Peyer's patch (tissue), 4 donors: ENCODE measurements around the gene AFG3L2.

Source experiments
- CTCF ChIP-seq, 6 experiments: fragments of 450-650 bp in 4 of 6; fragments of 200-600 bp in 2 of 6; sonication (generic) in 1 of 6; IDR thresholded peaks; one replicate each; pipeline ENCODE4 v1.5.1; 2017 to 2019; ENCODE audit warnings: antibody characterized with exemption in 6 of 6, mild to moderate bottlenecking in 3 of 6, moderate library complexity in 1 of 6
- POLR2A ChIP-seq, 2 donors: fragments of 450-650 bp; IDR thresholded peaks; one replicate each; pipeline ENCODE4 v1.5.1; 2017; ENCODE audit warnings: antibody characterized with exemption in 2 of 2, mild to moderate bottlenecking in 2 of 2, moderate library complexity in 2 of 2

DNA sequence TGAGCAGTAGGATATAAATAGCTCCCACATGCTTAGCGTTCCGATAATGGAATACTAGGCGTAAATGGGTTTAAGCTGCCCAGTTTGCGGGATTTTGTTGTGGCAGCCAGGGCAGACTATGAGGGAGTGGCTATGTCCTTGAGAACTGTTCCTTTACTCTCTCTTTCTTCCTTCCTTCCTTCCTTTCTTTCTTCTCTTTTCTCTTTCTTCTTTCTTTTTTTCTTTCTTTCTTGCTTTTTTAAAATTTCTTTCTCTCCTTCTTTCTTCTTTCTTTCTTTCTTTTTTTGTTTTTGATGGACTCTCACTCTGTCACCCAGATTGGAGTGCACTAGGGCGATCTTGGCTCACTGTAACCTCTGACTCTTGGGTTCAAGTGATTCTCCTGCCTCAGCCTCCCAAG lies 21.6 kb upstream of the AFG3L2 start:
- TF ChIP-seq CTCF (IDR thresholded peaks at IDR 0.05) (no peak), POLR2A (IDR thresholded peaks at IDR 0.05) (no peak)
